Vagina (tissue), 2 donors: ENCODE results near the gene TNIK. TPM values are rescaled to one million over a fixed set of nuclear protein-coding genes. Genes with fewer than 3 reads are reported as not detected.

Experiments used
- DNase-seq, 2 donors: peaks; one replicate each; pipeline ENCODE4 v3.0.0-alpha.2; 2017; ENCODE audit errors: extremely low spot score in 2 of 2
- H3K27ac ChIP-seq: fragments of 200-600 bp; sonication (generic); one replicate; pipeline ENCODE4 v1.5.1; 2019
- H3K27me3 ChIP-seq: fragments of 200-600 bp; sonication (generic); one replicate; pipeline ENCODE4 v1.5.1; 2019
- H3K36me3 ChIP-seq, 2 donors: fragments of 200-600 bp; sonication (generic); one replicate each; pipeline ENCODE4 v1.5.1; 2017 to 2019
- H3K4me1 ChIP-seq: fragments of 200-600 bp; sonication (generic); one replicate; pipeline ENCODE4 v1.5.1; 2019
- H3K4me3 ChIP-seq, 2 donors: fragments of 200-600 bp; sonication (generic); 1 replicate in 1 of 2; 2 replicates in 1 of 2; pipeline ENCODE4 v1.5.1; 2016 to 2019
- H3K9me3 ChIP-seq: fragments of 200-600 bp; sonication (generic); one replicate; pipeline ENCODE4 v1.5.1; 2019
- CTCF ChIP-seq, 3 experiments: fragments of 450-650 bp in 2 of 3; fragments of 200-600 bp in 1 of 3; sonication (generic) in 1 of 3; IDR thresholded peaks; one replicate each; pipeline ENCODE4 v1.5.1; 2017 to 2019; ENCODE audit warnings: antibody characterized with exemption in 3 of 3, mild to moderate bottlenecking in 2 of 3, moderate library complexity in 2 of 3
- POLR2A ChIP-seq, 2 donors: fragments of 450-650 bp; IDR thresholded peaks; one replicate each; pipeline ENCODE4 v1.6.1; 2017; ENCODE audit warnings: antibody characterized with exemption in 2 of 2, mild to moderate bottlenecking in 2 of 2, moderate library complexity in 2 of 2
- POLR2AphosphoS5 ChIP-seq, 2 donors: sonication (generic); formaldehyde crosslinking; IDR thresholded peaks; one replicate each; pipeline ENCODE4 v1.9.0; 2017; ENCODE audit warnings: antibody characterized with exemption in 2 of 2, mild to moderate bottlenecking in 2 of 2, low read depth in 1 of 2; ENCODE audit not compliant: insufficient read depth in 1 of 2
- intact Hi-C: fragments of 100-400 bp; cut with DNase I; formaldehyde crosslinking; loops from one replicate; pipeline ENCODE4 v1.15.1; 2023
- total RNA-seq: library from RNA; depleted of rRNA; stranded (reverse); fragments of >200 nt; gene quantifications from one replicate; pipeline ENCODE4 v1.2.3, GENCODE V29; 2016

Gene TNIK
- total RNA-seq, 1 donor from 2014 or later: 5.9 TPM

GRCh38 chr3:171420667-171421066, 39.5 kb downstream of the TNIK start:
- intact Hi-C loops: no loop called here
- no peak for DNase-seq
- Histone ChIP-seq H3K27me3 (no peaks in the 10 kb centered on the region), H3K4me1 (no peaks in the 10 kb centered on the region), H3K27ac (no peak overlapping the region), H3K36me3 (no peaks in the 10 kb centered on the region), H3K9me3 (no peaks in the 10 kb centered on the region), H3K4me3 (no peak overlapping the region)
- TF ChIP-seq POLR2A (IDR thresholded peaks at IDR 0.05): no peak
- TF ChIP-seq CTCF (IDR thresholded peaks at IDR 0.05): no peak
- TF ChIP-seq POLR2AphosphoS5 (IDR thresholded peaks at IDR 0.05; ENCODE audit: insufficient read depth in 1 of 2, low read depth in 1 of 2): no peak

GRCh38 chr3:171419457-171419856, 40.7 kb downstream of the TNIK start:
- no peak for DNase-seq
- Histone ChIP-seq H3K27me3 (no peaks in the 10 kb centered on the region), H3K4me3 (no peak overlapping the region), H3K9me3 (no peaks in the 10 kb centered on the region), H3K36me3 (no peaks in the 10 kb centered on the region), H3K4me1 (no peaks in the 10 kb centered on the region), H3K27ac (no peak overlapping the region)
- intact Hi-C loops: no loop called here
- TF ChIP-seq POLR2AphosphoS5 (IDR thresholded peaks at IDR 0.05; ENCODE audit: insufficient read depth in 1 of 2, low read depth in 1 of 2) (no peak), CTCF (IDR thresholded peaks at IDR 0.05) (no peak), POLR2A (IDR thresholded peaks at IDR 0.05) (no peak)

GRCh38 chr3:171417813-171418212, 42.4 kb downstream of the TNIK start:
- no peak overlapping the region for H3K27ac ChIP-seq
- no peaks in the 10 kb centered on the region for H3K27me3 ChIP-seq
- no peaks in the 10 kb centered on the region for H3K4me1 ChIP-seq
- H3K9me3 ChIP-seq: no peaks in the 10 kb centered on the region
- DNase-seq: no peak
- no peak for TF ChIP-seq POLR2A (IDR thresholded peaks at IDR 0.05)
- intact Hi-C loops: no loop called here
- H3K36me3 ChIP-seq: no peaks in the 10 kb centered on the region
- H3K4me3 ChIP-seq: no peak overlapping the region

GRCh38 chr3:171417137-171417536, 43.1 kb downstream of the TNIK start:
- no peaks in the 10 kb centered on the region for H3K36me3 ChIP-seq
- no peak for DNase-seq
- no peak overlapping the region for H3K27ac ChIP-seq
- H3K27me3 ChIP-seq: no peaks in the 10 kb centered on the region
- H3K4me1 ChIP-seq: no peaks in the 10 kb centered on the region
- TF ChIP-seq CTCF (IDR thresholded peaks at IDR 0.05) (no peak), POLR2AphosphoS5 (IDR thresholded peaks at IDR 0.05; ENCODE audit: insufficient read depth in 1 of 2, low read depth in 1 of 2) (no peak), POLR2A (IDR thresholded peaks at IDR 0.05) (no peak)
- no peak overlapping the region for H3K4me3 ChIP-seq
- intact Hi-C loops: no loop called here
- no peaks in the 10 kb centered on the region for H3K9me3 ChIP-seq

GRCh38 chr3:171416666-171417065, 43.5 kb downstream of the TNIK start:
- DNase-seq: no peak
- H3K9me3 ChIP-seq: no peaks in the 10 kb centered on the region
- intact Hi-C loops: no loop called here
- H3K27me3 ChIP-seq: no peaks in the 10 kb centered on the region
- no peak overlapping the region for H3K27ac ChIP-seq
- TF ChIP-seq CTCF (IDR thresholded peaks at IDR 0.05) (no peak), POLR2A (IDR thresholded peaks at IDR 0.05) (no peak), POLR2AphosphoS5 (IDR thresholded peaks at IDR 0.05; ENCODE audit: insufficient read depth in 1 of 2, low read depth in 1 of 2) (no peak)
- H3K4me1 ChIP-seq: no peaks in the 10 kb centered on the region
- no peak overlapping the region for H3K4me3 ChIP-seq
- no peaks in the 10 kb centered on the region for H3K36me3 ChIP-seq

- no peaks in the 10 kb centered on the region for H3K36me3 ChIP-seq
- TF ChIP-seq CTCF (IDR thresholded peaks at IDR 0.05) (no peak), POLR2A (IDR thresholded peaks at IDR 0.05) (no peak), POLR2AphosphoS5 (IDR thresholded peaks at IDR 0.05; ENCODE audit: insufficient read depth in 1 of 2, low read depth in 1 of 2) (no peak)
- DNase-seq: no peak
- intact Hi-C loops: no loop called here
- no peak overlapping the region for H3K27ac ChIP-seq
- no peak overlapping the region for H3K4me3 ChIP-seq
- no peaks in the 10 kb centered on the region for H3K27me3 ChIP-seq
- no peaks in the 10 kb centered on the region for H3K4me1 ChIP-seq
- H3K9me3 ChIP-seq: no peaks in the 10 kb centered on the region
Observed at GRCh38 chr3:171416061-171416460, 44.1 kb downstream of the TNIK start.
